Hepatocyte (in vitro differentiated cells): ENCODE data around the gene JCHAIN.

Experiments used
- CTCF ChIP-seq: fragments of 200-600 bp; sonication (generic); IDR thresholded peaks from 2 replicates; pipeline ENCODE4 v1.5.1; 2016; ENCODE audit warnings: antibody characterized with exemption, mild to moderate bottlenecking; ENCODE audit not compliant: poor library complexity
- EZH2 ChIP-seq: fragments of 200-600 bp; sonication (generic); IDR thresholded peaks from 2 replicates; pipeline ENCODE4 v1.6.1; 2016; ENCODE audit warnings: antibody characterized with exemption, mild to moderate bottlenecking, borderline replicate concordance
- EZH2phosphoT487 ChIP-seq: fragments of 200-600 bp; sonication (generic); IDR thresholded peaks from one replicate; pipeline ENCODE4 v1.6.1; 2018; ENCODE audit warnings: antibody characterized with exemption, mild to moderate bottlenecking, low read depth, moderate library complexity; ENCODE audit not compliant: unreplicated experiment, severe bottlenecking

- TF ChIP-seq CTCF (no peak), EZH2phosphoT487 (no peak), EZH2 (no peak)
Observed at GRCh38 chr4:70674191-70674590, 7.9 kb upstream of the JCHAIN start.
